Stimulated activated CD8-positive, alpha-beta memory T cell treated with anti-CD3 and anti-CD28 coated beads, Interleukin-15, amount 100 ng/mL, for 1 hour (primary cell): ENCODE results near the gene FAM131C.
A peak's percentile ranks its signal among the peaks of the same experiment; 100 is the strongest.

Experiments used
- DNase-seq: peaks from one replicate; pipeline ENCODE4 v3.0.0-alpha.2; 2020; ENCODE audit warnings: low read depth

Gene FAM131C

DNA sequence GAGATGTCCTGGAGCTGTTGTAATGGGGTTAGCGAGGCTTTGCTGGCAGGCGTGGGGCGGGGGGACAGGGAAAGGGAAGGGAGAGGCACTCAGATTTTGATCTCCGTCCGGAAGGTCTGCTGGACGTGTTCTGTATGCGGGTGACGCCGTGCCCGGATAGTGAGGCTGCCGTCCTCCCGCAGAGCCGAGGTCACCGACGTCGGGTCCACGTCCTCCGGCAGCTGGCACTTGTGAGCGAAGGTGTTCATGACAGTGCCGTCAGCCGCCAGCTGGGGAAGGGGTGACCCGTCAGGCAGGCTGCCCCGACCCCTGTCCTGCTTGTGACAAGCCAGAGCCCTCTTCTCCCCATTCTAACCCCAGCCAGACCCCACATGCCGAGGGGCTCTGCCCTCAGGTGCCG is 58.0 kb downstream of the FAM131C start:
- DNase-seq, result no peak

GRCh38 chr1:16014509-16015482 is 58.7 kb downstream of the FAM131C start:
- no peak for DNase-seq

DNA sequence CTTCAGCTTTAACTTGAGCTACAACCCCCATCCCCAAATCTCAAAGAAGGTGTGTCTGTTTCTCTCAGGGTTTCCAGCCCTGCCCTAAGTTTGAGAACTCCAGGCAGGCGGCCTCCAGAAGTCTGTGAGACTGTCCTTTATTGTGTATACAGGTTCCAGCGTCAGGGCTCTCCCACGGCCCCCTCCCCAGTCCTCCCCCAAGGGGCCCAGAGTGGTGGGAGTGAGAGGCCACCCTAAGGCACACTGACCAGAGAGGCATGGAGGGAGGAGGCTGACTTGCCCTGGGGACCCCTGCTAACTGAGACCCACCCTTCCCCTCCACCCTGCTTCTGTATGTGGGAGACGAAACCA is 59.6 kb downstream of the FAM131C start:
- no peak for DNase-seq

GRCh38 chr1:16013220-16013907 is 60.1 kb downstream of the FAM131C start:
- DNase-seq, result peak; percentile 23

DNA sequence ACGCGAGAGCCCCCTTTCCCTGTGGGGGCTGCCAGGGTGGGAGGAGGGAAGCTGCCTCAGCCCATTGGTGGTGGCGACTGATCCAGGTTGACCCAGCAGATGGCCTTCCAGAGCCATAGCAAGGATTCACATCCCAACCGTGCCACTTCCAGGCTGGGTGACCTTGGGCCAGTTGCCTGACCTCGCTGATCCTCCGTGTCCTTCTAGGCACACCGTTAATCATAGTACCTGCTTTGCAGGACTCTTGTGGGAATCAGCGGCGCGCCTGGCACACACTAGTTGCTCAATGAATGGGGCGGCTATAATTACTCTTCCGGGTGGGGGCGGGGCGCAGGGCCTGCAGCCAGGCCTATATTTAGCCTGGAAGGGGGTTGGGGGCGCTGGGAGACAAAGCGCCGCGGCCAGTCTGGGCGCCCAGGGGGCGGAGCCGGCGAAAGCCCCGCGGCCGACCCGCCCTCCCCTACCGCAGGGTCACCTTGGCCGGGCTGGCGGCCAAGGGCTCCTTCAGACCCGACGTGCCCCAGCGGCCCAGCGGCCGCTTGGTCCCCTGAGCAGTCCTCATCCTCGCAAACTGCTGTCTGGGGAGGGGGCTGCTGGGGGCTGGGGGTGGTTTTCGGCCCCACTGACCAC is 60.7 kb downstream of the FAM131C start:
- DNase-seq, result no peak

GRCh38 chr1:16011936-16012589 is 61.4 kb downstream of the FAM131C start:
- DNase-seq, result no peak

GRCh38 chr1:16010837-16011236 is 62.6 kb downstream of the FAM131C start:
- no peak for DNase-seq

- DNase-seq, result no peak
Observed at GRCh38 chr1:16009678-16010077, 63.8 kb downstream of the FAM131C start.

DNA sequence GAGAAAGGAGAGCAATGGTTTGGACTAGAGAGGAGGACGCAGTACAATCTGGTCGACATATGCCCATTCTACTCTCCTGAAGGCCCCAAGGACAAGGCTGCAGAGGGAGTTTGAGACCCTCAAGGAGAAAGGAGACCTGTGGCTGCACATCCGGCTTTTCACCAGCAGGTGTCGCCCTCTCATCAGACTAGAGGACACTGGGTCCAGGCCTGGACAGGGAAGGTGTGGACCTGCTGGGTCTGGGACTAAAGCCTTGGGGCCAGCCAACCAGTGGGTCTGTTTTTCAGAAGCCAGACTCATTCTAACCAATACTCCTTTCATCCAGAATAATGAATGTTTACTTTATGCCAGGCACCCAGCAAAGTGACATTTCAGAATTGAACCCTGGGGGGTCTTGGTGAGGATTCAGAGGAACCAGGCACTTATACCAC is 64.4 kb downstream of the FAM131C start:
- peak; percentile 60 for DNase-seq
